ENCODE measurements around the gene PLIN1. TPM values are rescaled to one million over a fixed set of nuclear protein-coding genes. Genes with fewer than 3 reads are reported as not detected.
A peak's percentile ranks its signal among the peaks of the same experiment; 100 is the strongest.
"Not testable (repeated sequence)": the region's sequence is repeated elsewhere in the genome, so short reads cannot be mapped to it uniquely, and the experiment has no call there.

The PLIN1 gene
- total RNA-seq, result 0.07 and 0.18 TPM in 2 replicates

GRCh38 chr15:89679212-89679611 is at the start of gene PLIN1:
Gene PLIN1, minus strand, starts transcription at chr15:89679367. Its CDS starts 1,878 bp downstream, at chr15:89677489.
- DNase-seq (ENCODE audit: low read depth, low spot score), result no peak

GRCh38 chr15:89728254-89728653 is 49.1 kb upstream of the PLIN1 start:
- no peak for DNase-seq (ENCODE audit: low read depth, low spot score)

- DNase-seq (ENCODE audit: low read depth, low spot score), result no peak
These were observed 45.9 kb upstream of the PLIN1 start for GRCh38 chr15:89725064-89725463.

- DNase-seq (ENCODE audit: low read depth, low spot score), result no peak
These were observed 45.5 kb upstream of the PLIN1 start for GRCh38 chr15:89724621-89725020.

- DNase-seq (ENCODE audit: low read depth, low spot score), result no peak
These were observed 43.9 kb upstream of the PLIN1 start for GRCh38 chr15:89723031-89723430.

- DNase-seq (ENCODE audit: low read depth, low spot score), result no peak
These were observed 35.6 kb upstream of the PLIN1 start for GRCh38 chr15:89714775-89715174.

GRCh38 chr15:89707577-89707976 is 28.4 kb upstream of the PLIN1 start:
- no peak for DNase-seq (ENCODE audit: low read depth, low spot score)

- no peak for DNase-seq (ENCODE audit: low read depth, low spot score)
These were observed 25.2 kb upstream of the PLIN1 start for GRCh38 chr15:89704411-89704810.

- DNase-seq (ENCODE audit: low read depth, low spot score), result no peak
These were observed 16.0 kb upstream of the PLIN1 start for GRCh38 chr15:89695198-89695597.

- no peak for DNase-seq (ENCODE audit: low read depth, low spot score)
These were observed 14.5 kb upstream of the PLIN1 start for GRCh38 chr15:89693696-89694095.

- no peak for DNase-seq (ENCODE audit: low read depth, low spot score)
These were observed 13.9 kb upstream of the PLIN1 start for GRCh38 chr15:89693091-89693490.

- DNase-seq (ENCODE audit: low read depth, low spot score), result peak; percentile 13
These were observed 11.4 kb upstream of the PLIN1 start, which contains the start of the genes PEX11A and WDR93 for GRCh38 chr15:89690276-89691218. Gene PEX11A, minus strand, starts transcription at chr15:89690754. Its CDS starts 122 bp downstream, at chr15:89690632. Gene WDR93, plus strand, starts transcription at chr15:89690811. Its CDS starts 10,936 bp downstream, at chr15:89701747.

- DNase-seq (ENCODE audit: low read depth, low spot score), result not testable (repeated sequence)
These were observed 10.7 kb upstream of the PLIN1 start for GRCh38 chr15:89689930-89690275.

GRCh38 chr15:89686522-89686921 is 7.4 kb upstream of the PLIN1 start:
- no peak for DNase-seq (ENCODE audit: low read depth, low spot score)

- DNase-seq (ENCODE audit: low read depth, low spot score), result no peak
These were observed 6.8 kb upstream of the PLIN1 start for GRCh38 chr15:89685995-89686394.

GRCh38 chr15:89681146-89681545 is 2.0 kb upstream of the PLIN1 start:
- no peak for DNase-seq (ENCODE audit: low read depth, low spot score)

GRCh38 chr15:89680282-89680873 is 1.2 kb upstream of the PLIN1 start:
- DNase-seq (ENCODE audit: low read depth, low spot score), result no peak

GRCh38 chr15:89677381-89677780 is 1.8 kb downstream of the PLIN1 start:
- no peak for DNase-seq (ENCODE audit: low read depth, low spot score)

GRCh38 chr15:89675606-89676005 is 3.6 kb downstream of the PLIN1 start:
- no peak for DNase-seq (ENCODE audit: low read depth, low spot score)

GRCh38 chr15:89674526-89674925 is 4.6 kb downstream of the PLIN1 start:
- no peak for DNase-seq (ENCODE audit: low read depth, low spot score)

- no peak for DNase-seq (ENCODE audit: low read depth, low spot score)
These were observed 6.0 kb downstream of the PLIN1 start for GRCh38 chr15:89673165-89673512.

All from pulmonary artery endothelial cell (primary cell).